Osteocyte (in vitro differentiated cells): ENCODE measurements around the gene CRYBA4. TPM values are rescaled to one million over a fixed set of nuclear protein-coding genes. Genes with fewer than 3 reads are reported as not detected.

ENCODE experiments used
- DNase-seq: peaks from one replicate; pipeline ENCODE4 v3.0.0; 2021; ENCODE audit warnings: mixed read lengths; ENCODE audit not compliant: unreplicated experiment; ENCODE audit errors: extremely low spot score
- H3K27ac Mint-ChIP-seq: one replicate; pipeline ENCODE4 v1.8.0; 2021; ENCODE audit warnings: mild to moderate bottlenecking, mixed read lengths; ENCODE audit not compliant: unreplicated experiment
- H3K27me3 Mint-ChIP-seq: one replicate; pipeline ENCODE4 v1.8.0; 2021; ENCODE audit warnings: mixed read lengths; ENCODE audit not compliant: unreplicated experiment
- H3K36me3 Mint-ChIP-seq: one replicate; pipeline ENCODE4 v1.8.0; 2021; ENCODE audit warnings: mixed read lengths; ENCODE audit not compliant: unreplicated experiment
- H3K4me1 Mint-ChIP-seq: one replicate; pipeline ENCODE4 v1.8.0; 2021; ENCODE audit warnings: mixed read lengths; ENCODE audit not compliant: unreplicated experiment
- H3K4me3 Mint-ChIP-seq: one replicate; pipeline ENCODE4 v1.8.0; 2021; ENCODE audit warnings: mild to moderate bottlenecking, moderate library complexity, mixed read lengths; ENCODE audit not compliant: unreplicated experiment
- H3K9me3 Mint-ChIP-seq: one replicate; pipeline ENCODE4 v1.8.0; 2021; ENCODE audit warnings: mixed read lengths; ENCODE audit not compliant: unreplicated experiment
- CTCF ChIP-seq: fragments of 200-600 bp; sonication (generic); IDR thresholded peaks from 2 replicates; pipeline ENCODE4 v1.5.0; 2021; ENCODE audit warnings: antibody characterized with exemption, mild to moderate bottlenecking, moderate library complexity
- total RNA-seq: library from RNA; stranded (reverse); gene quantifications from 2 replicates; pipeline ENCODE4 v1.2.1, GENCODE V29; 2021

CRYBA4 gene
- total RNA-seq, 1 donor from 2014 or later, result not detected

- no peak for DNase-seq
- Mint-ChIP-seq H3K4me1 (peaks cover 13% of the 10 kb centered on the region), H3K9me3 (no peaks in the 10 kb centered on the region), H3K36me3 (no peaks in the 10 kb centered on the region), H3K4me3 (no peak overlapping the region), H3K27ac (no peak overlapping the region), H3K27me3 (no peaks in the 10 kb centered on the region)
- no peak for TF ChIP-seq CTCF
Measured at GRCh38 chr22:26579331-26579886, 42.4 kb upstream of the CRYBA4 start.

DNA sequence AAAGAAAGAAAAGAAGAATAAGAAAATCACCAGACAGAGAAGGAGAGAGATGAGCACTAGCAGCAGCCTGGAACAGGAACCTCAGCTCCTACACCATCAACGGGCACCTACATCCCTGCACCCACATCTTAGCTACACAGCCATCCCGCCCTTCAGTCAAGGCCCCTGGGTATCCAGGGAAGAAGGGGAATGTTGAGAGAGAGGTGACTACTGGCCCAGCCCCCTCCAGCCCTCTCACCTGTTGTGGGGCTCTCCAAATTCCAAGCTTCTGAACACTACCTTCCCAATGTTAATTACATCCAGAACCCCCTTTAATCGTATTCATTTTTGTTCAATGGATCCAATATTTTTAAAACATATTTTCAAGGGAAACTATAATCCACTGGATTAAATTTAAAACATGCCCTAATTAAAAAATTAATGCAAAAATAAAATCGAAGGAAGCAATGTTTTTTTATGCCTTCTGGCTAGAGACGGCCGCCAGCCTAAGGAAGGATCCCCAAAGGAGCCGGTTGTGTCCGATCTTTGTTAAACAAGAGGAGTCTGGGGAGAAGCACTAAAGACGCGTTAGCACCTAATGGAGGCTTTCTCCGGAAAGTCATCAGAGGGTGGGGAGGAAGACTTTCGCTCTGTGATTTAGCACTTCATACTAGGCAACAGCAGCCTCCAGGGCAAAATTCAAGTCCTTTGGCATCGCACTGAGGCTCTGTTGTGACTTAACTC lies 41.4 kb upstream of the CRYBA4 start:
- H3K36me3 Mint-ChIP-seq, result no peaks in the 10 kb centered on the region
- H3K4me1 Mint-ChIP-seq, result peaks cover 23% of the 10 kb centered on the region

GRCh38 chr22:26581026-26581425 lies 40.7 kb upstream of the CRYBA4 start:
- Mint-ChIP-seq H3K4me1 (peaks cover 28% of the 10 kb centered on the region), H3K4me3 (no peak overlapping the region), H3K36me3 (no peaks in the 10 kb centered on the region), H3K9me3 (no peaks in the 10 kb centered on the region), H3K27me3 (no peaks in the 10 kb centered on the region), H3K27ac (no peak overlapping the region)
- no peak for DNase-seq
- no peak for TF ChIP-seq CTCF

More for the DNA sequence above, 41.4 kb upstream of the CRYBA4 start:
- Mint-ChIP-seq H3K4me3 (no peak overlapping the region), H3K27ac (no peak overlapping the region), H3K9me3 (no peaks in the 10 kb centered on the region), H3K27me3 (no peaks in the 10 kb centered on the region)
- TF ChIP-seq CTCF, result no peak
- no peak for DNase-seq

DNA sequence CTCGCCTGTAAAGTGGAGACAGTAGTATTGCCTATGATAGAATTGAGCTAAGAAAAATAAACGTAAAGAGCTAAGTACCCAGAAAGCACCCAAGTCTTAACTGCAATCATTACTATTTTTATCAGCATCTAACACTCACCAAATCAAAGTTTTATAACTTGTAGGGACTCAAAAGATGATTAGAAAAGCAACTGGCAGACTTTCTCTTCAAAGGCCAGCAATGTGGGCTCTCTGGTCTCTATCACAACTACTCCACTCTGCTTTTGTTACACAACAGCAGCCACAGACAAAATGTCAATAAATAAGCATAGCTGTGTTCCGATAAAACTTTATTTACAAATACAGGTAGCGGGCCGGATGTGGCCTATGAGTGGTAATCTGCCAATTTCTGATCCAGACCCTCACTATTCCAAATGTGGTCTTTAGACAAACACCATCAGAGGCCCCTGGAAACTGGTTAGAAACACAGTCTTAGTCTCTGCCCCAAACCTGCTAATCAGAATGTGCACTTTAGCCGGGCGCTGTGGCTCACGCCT lies 40.1 kb upstream of the CRYBA4 start:
- Mint-ChIP-seq H3K27me3 (no peaks in the 10 kb centered on the region), H3K36me3 (no peaks in the 10 kb centered on the region), H3K4me3 (no peak overlapping the region), H3K9me3 (no peaks in the 10 kb centered on the region), H3K4me1 (peaks cover 28% of the 10 kb centered on the region), H3K27ac (no peak overlapping the region)
- no peak for DNase-seq
- TF ChIP-seq CTCF, result no peak

DNA sequence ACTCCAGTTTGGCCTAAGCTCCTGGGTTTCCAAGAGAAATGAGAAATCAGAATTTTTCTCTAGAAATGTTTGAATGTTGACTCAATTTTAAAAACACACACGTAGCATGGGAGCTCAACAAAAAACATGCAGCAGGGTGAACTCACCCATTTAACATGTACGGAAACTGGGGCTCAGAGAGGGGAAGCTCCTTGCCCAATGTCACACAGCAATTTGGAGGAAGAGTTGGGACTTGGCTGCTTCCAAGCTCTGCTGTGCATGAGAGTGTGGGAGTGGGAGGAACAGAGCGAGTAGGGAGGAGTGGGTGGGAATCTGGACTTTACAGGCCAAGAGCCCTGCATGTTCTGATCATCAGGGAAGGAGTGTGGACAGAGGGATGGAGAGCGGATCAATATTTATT lies 37.8 kb upstream of the CRYBA4 start:
- Mint-ChIP-seq H3K4me1 (peaks cover 35% of the 10 kb centered on the region), H3K27ac (no peak overlapping the region), H3K9me3 (no peaks in the 10 kb centered on the region), H3K4me3 (no peak overlapping the region), H3K36me3 (no peaks in the 10 kb centered on the region), H3K27me3 (no peaks in the 10 kb centered on the region)
- no peak for TF ChIP-seq CTCF
- no peak for DNase-seq
